IgD-negative memory B cell (primary cell): Measurements from ENCODE around the gene SREK1IP1. TPM values are rescaled to one million over a fixed set of nuclear protein-coding genes. Genes with fewer than 3 reads are reported as not detected.
A peak's percentile ranks its signal among the peaks of the same experiment; 100 is the strongest.
"Not testable (repeated sequence)": the region's sequence is repeated elsewhere in the genome, so short reads cannot be mapped to it uniquely, and the experiment has no call there.

Experiments used
- H3K27ac Mint-ChIP-seq, 3 donors: one replicate each; pipeline ENCODE4 v1.8.0; 2020 to 2022; ENCODE audit warnings: mild to moderate bottlenecking in 3 of 3, mixed read lengths in 3 of 3, moderate library complexity in 1 of 3
- H3K27me3 Mint-ChIP-seq: one replicate; pipeline ENCODE4 v1.8.0; 2021; ENCODE audit warnings: mixed read lengths
- H3K36me3 Mint-ChIP-seq: one replicate; pipeline ENCODE4 v1.8.0; 2020; ENCODE audit warnings: mild to moderate bottlenecking, mixed read lengths
- H3K4me1 Mint-ChIP-seq, 3 donors: one replicate each; pipeline ENCODE4 v1.8.0; 2020 to 2022; ENCODE audit warnings: mixed read lengths in 3 of 3, mild to moderate bottlenecking in 1 of 3
- H3K4me3 Mint-ChIP-seq, 4 donors: one replicate each; pipeline ENCODE4 v1.8.0; 2020 to 2022; ENCODE audit warnings: mild to moderate bottlenecking in 4 of 4, mixed read lengths in 4 of 4, moderate library complexity in 3 of 4
- H3K9me3 Mint-ChIP-seq, 3 donors: one replicate each; pipeline ENCODE4 v1.8.0; 2020 to 2021; ENCODE audit warnings: mixed read lengths in 3 of 3, mild to moderate bottlenecking in 1 of 3
- polyA plus RNA-seq: library from polyadenylated mRNA; unstranded; fragments of 300-500 nt; fragmentation: Illumina TruSeq; gene quantifications from one replicate; pipeline ENCODE4 v1.2.3, GENCODE V29; 2021

The SREK1IP1 gene
- polyA plus RNA-seq, 1 donor from 2014 or later, result 23.4 TPM

DNA sequence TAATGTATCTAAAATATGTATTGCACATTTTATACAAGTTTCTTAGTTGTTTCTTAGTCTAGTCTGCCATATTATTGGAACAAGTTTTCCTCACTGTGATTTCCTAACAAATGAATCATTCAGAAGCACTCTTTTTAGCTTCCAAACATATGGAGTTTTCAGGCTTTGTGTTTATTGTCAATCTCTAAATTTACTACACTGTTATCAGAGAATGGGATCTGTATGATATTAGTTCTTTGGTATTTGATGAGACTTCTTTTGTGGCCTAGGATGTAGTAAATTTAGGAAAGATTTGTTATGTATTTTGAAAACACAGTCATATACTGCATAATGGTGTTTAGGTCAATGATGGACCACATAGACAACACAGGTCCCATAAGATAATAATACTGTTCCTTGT lies 25.7 kb downstream of the SREK1IP1 start:
- H3K27me3 Mint-ChIP-seq, result no peaks in the 10 kb centered on the region
- H3K4me1 Mint-ChIP-seq, result peaks cover 0 to 1% (median 0%) of the 10 kb centered on the region in 3 donors
- H3K27ac Mint-ChIP-seq, result no peak overlapping the region
- peaks cover 5% of the 10 kb centered on the region for H3K36me3 Mint-ChIP-seq
- H3K4me3 Mint-ChIP-seq, result no peak overlapping the region
- H3K9me3 Mint-ChIP-seq, result no peaks in the 10 kb centered on the region

GRCh38 chr5:64742411-64742810 lies 26.1 kb downstream of the SREK1IP1 start:
- peaks cover 4% of the 10 kb centered on the region for H3K36me3 Mint-ChIP-seq
- H3K27ac Mint-ChIP-seq, result no peak overlapping the region
- H3K27me3 Mint-ChIP-seq, result no peaks in the 10 kb centered on the region
- peaks cover 0 to 1% (median 0%) of the 10 kb centered on the region in 3 donors for H3K4me1 Mint-ChIP-seq
- H3K4me3 Mint-ChIP-seq, result no peak overlapping the region
- H3K9me3 Mint-ChIP-seq, result no peaks in the 10 kb centered on the region

DNA sequence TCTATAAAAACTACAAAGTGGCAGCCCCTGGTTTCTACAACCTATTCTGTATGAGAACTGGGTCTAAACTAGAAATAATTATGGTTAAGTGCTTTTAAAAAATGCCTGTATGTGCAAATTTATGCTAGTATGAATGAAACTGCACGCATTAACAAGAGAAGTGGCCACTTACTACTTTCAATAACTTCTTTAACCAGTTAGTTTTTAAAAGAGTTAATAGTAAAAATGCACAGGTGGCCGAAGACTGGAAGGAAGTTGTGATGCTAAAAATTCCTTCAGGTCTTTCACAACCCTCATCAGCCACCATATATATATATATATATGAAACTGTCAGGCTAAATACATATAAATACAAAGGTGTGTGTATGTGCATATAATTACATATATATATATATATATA lies 41.3 kb downstream of the SREK1IP1 start:
- Mint-ChIP-seq H3K27me3 (no peaks in the 10 kb centered on the region), H3K9me3 (no peaks in the 10 kb centered on the region), H3K4me1 (peaks cover 0 to 4% (median 0%) of the 10 kb centered on the region in 3 donors), H3K27ac (no peak overlapping the region), H3K4me3 (no peak overlapping the region), H3K36me3 (peaks cover 27% of the 10 kb centered on the region)

DNA sequence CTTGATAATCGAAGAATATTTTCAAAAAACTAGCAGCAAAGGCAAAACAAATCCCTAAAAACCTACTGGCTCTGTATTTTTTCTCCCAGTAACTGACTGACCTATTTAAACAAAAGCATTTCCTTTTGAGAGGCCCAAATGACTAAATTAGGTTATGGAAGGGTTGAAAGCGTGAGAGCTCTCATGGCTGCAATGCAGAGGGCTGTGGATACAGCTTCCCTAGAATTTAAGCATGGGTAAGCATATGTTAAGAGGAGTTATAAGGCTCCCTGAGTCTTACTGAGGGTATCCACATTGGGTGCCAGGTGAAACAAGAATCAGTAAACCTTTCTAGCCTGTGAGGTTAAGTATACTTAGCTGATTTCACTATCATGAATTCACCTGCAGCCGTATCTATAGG lies 45.9 kb downstream of the SREK1IP1 start:
- no peaks in the 10 kb centered on the region for H3K27me3 Mint-ChIP-seq
- H3K9me3 Mint-ChIP-seq, result no peaks in the 10 kb centered on the region
- no peaks in the 10 kb centered on the region for H3K4me1 Mint-ChIP-seq
- H3K36me3 Mint-ChIP-seq, result peaks cover 20% of the 10 kb centered on the region
- H3K4me3 Mint-ChIP-seq, result no peak overlapping the region
- H3K27ac Mint-ChIP-seq, result no peak overlapping the region

DNA sequence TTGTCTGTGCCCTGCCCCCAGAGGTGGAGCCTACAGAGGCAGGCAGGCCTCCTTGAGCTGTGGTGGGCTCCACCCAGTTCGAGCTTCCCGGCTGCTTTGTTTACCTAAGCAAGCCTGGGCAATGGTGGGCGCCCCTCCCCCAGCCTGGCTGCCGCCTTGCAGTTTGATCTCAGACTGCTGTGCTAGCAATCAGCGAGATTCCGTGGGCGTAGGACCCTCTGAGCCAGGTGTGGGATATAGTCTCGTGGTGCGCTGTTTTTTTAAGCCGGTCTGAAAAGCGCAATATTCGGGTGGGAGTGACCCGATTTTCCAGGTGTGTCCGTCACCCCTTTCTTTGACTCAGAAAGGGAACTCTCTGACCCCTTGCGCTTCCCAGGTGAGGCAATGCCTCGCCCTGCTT lies 54.0 kb downstream of the SREK1IP1 start:
- H3K27me3 Mint-ChIP-seq, H3K4me3 Mint-ChIP-seq, H3K27ac Mint-ChIP-seq: not testable (repeated sequence)

GRCh38 chr5:64707191-64707590 lies 61.3 kb downstream of the SREK1IP1 start:
- no peak overlapping the region for H3K27ac Mint-ChIP-seq
- H3K4me1 Mint-ChIP-seq, result no peaks in the 10 kb centered on the region
- peaks cover 5% of the 10 kb centered on the region for H3K27me3 Mint-ChIP-seq
- H3K9me3 Mint-ChIP-seq, result peaks cover 0 to 5% (median 2%) of the 10 kb centered on the region in 3 donors
- H3K4me3 Mint-ChIP-seq, result no peak overlapping the region
- H3K36me3 Mint-ChIP-seq, result no peaks in the 10 kb centered on the region

More for the DNA sequence above, 54.0 kb downstream of the SREK1IP1 start:
- not testable (repeated sequence) for H3K4me1 Mint-ChIP-seq, H3K9me3 Mint-ChIP-seq, H3K36me3 Mint-ChIP-seq

DNA sequence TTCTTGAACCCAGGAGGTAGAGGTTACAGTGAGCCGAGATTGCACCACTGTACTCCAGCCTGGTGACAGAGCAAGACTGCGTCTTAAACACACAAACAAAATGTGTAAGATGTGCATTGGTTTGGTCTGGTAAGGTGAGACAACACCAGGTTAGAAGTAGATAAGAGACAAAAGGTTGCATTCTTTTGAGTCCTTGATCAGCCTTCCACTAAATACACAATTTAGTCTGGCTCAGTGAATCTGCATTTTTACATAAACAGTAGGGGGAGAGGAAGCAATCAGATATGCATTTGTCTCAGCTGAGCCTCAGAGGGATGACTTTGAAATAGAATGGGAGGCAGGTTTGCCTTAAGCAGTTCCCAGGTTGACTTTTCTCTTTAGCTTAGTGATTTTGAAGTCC lies 62.4 kb downstream of the SREK1IP1 start:
- not testable (repeated sequence) for H3K9me3 Mint-ChIP-seq, H3K36me3 Mint-ChIP-seq, H3K27ac Mint-ChIP-seq, H3K4me3 Mint-ChIP-seq, H3K4me1 Mint-ChIP-seq, H3K27me3 Mint-ChIP-seq

GRCh38 chr5:64700765-64701164 lies 67.7 kb downstream of the SREK1IP1 start:
- H3K4me1 Mint-ChIP-seq, result no peaks in the 10 kb centered on the region

GRCh38 chr5:64696414-64696813 lies 72.1 kb downstream of the SREK1IP1 start:
- H3K36me3 Mint-ChIP-seq, H3K27me3 Mint-ChIP-seq, H3K27ac Mint-ChIP-seq, H3K4me3 Mint-ChIP-seq, H3K4me1 Mint-ChIP-seq: not testable (repeated sequence)
- H3K9me3 Mint-ChIP-seq, result peaks cover 2 to 17% (median 6%) of the 10 kb centered on the region in 3 donors

More at GRCh38 chr5:64700765-64701164, 67.7 kb downstream of the SREK1IP1 start:
- Mint-ChIP-seq H3K9me3 (peaks cover 2 to 14% (median 6%) of the 10 kb centered on the region in 3 donors), H3K27ac (no peak overlapping the region), H3K4me3 (no peak overlapping the region), H3K27me3 (peaks cover 7% of the 10 kb centered on the region), H3K36me3 (no peaks in the 10 kb centered on the region)

DNA sequence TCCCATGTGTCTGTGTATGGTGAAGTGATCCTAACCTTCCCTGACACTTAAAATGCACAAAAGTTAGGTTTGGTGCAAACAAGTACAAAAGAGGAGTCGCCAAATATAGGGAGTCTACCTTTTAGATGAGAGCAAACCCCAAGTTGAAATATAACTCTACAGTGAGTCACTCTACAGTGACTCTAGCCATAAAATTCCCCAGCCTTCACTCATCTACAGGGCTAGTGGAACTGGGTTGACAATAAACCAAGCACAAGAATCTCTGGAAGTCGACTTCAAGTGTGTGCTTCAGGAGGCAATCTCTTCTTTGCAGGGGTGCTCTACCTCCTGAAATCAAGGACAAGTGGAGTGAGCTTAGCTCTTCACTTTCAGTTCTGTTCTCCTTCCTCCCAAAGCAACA lies 74.9 kb downstream of the SREK1IP1 start:
- H3K4me3 Mint-ChIP-seq, result peak overlapping the region in 1 of 4 donors; percentile 37
- H3K9me3 Mint-ChIP-seq, result peaks cover 3 to 17% (median 6%) of the 10 kb centered on the region in 3 donors
- no peak overlapping the region for H3K27ac Mint-ChIP-seq
- peaks cover 0 to 4% (median 1%) of the 10 kb centered on the region in 3 donors for H3K4me1 Mint-ChIP-seq
- H3K36me3 Mint-ChIP-seq, result no peaks in the 10 kb centered on the region
- H3K27me3 Mint-ChIP-seq, result peaks cover 22% of the 10 kb centered on the region

DNA sequence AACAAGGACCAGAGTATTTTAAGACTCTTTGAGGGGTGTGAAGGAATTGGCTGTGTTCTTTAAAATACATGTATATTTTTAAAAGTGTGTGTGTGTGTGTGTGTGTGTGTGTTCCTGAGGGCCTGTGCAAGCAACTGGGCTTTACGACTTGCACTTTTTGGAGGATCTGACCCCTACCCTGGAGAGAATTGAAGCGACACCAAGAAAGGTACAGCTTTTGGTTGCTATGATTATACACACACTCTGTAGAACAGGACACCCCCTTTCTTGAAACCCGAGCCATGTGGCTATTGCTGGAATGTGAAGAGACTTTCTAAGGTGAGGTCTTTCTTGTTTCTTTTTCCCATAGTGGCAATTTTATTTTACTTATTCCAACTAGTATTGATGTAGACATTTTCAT lies 77.2 kb downstream of the SREK1IP1 start:
- peaks cover 24% of the 10 kb centered on the region for H3K27me3 Mint-ChIP-seq
- peaks cover 0 to 3% (median 1%) of the 10 kb centered on the region in 3 donors for H3K9me3 Mint-ChIP-seq
- no peak overlapping the region for H3K4me3 Mint-ChIP-seq

DNA sequence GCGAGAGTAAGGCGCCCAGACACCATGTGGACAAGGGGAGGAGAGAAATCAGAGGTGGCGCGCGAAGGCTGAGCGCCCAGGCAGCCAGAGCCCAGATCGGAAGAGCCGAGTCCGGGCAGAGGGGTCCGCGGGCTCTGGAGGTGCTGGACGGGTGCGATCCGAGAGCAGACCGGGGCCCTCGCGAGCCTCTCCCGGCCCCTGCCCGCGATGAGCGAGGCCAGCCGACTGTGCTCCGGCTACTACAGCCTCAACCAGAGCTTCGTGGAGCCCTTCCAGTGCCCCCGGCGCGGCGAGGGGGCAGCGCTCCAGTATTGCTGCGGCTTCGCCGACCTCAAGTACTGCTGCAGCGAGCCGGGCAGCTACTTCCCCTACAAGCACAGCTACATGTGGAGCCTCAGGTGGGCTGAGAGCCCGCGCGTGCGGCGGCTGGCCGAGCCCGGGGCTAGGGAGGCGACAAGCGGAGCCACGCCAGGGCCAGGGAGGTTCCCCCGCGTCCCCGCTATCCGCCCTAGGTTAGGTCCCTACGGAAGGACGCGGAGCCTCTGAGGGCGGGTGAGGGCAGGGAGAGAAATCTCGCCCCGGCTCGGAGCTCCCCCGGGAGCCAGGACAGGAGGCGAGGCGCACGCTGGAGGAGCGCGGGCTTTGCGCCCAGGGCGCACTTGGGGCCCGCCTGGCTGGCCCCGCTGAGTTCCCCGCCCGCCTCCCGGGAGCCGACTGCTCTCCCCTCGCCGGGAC lies 77.9 kb downstream of the SREK1IP1 start, which contains the start of gene SHISAL2B:
Gene SHISAL2B, plus strand, starts transcription at position 87 of the 735 bp plus-strand sequence. Its CDS starts 121 bp downstream, at position 208.
- Mint-ChIP-seq H3K9me3 (peaks cover 0 to 3% (median 1%) of the 10 kb centered on the region in 3 donors), H3K4me3 (peak within 1 kb of the TSS in 3 of 4 donors; percentile 8 to 83 (median 33)), H3K27ac (no peak within 1 kb of the TSS)

More for the DNA sequence above, 77.2 kb downstream of the SREK1IP1 start:
- no peak overlapping the region for H3K27ac Mint-ChIP-seq
- peaks cover 0 to 4% (median 1%) of the 10 kb centered on the region in 3 donors for H3K4me1 Mint-ChIP-seq
- H3K36me3 Mint-ChIP-seq, result no peaks in the 10 kb centered on the region

GRCh38 chr5:64690104-64690416 lies 78.4 kb downstream of the SREK1IP1 start:
- Mint-ChIP-seq H3K27me3 (peaks cover 23% of the 10 kb centered on the region), H3K36me3 (no peaks in the 10 kb centered on the region), H3K9me3 (peaks cover 0 to 3% (median 1%) of the 10 kb centered on the region in 3 donors), H3K27ac (no peak overlapping the region), H3K4me1 (peaks cover 0 to 4% (median 1%) of the 10 kb centered on the region in 3 donors), H3K4me3 (peak overlapping the region in 3 of 4 donors; percentile 8 to 83 (median 33))

More for the DNA sequence above, 77.9 kb downstream of the SREK1IP1 start, which contains the start of gene SHISAL2B:
- peaks cover 24% of the 10 kb centered on the region for H3K27me3 Mint-ChIP-seq
- H3K36me3 Mint-ChIP-seq, result no peaks in the 10 kb centered on the region
- H3K4me1 Mint-ChIP-seq, result peaks cover 0 to 4% (median 1%) of the 10 kb centered on the region in 3 donors

GRCh38 chr5:64688965-64689364 lies 79.5 kb downstream of the SREK1IP1 start:
- H3K27ac Mint-ChIP-seq, result no peak overlapping the region
- no peak overlapping the region for H3K4me3 Mint-ChIP-seq
- peaks cover 0 to 4% (median 1%) of the 10 kb centered on the region in 3 donors for H3K4me1 Mint-ChIP-seq
- H3K9me3 Mint-ChIP-seq, result peaks cover 0 to 3% (median 1%) of the 10 kb centered on the region in 3 donors
- no peaks in the 10 kb centered on the region for H3K36me3 Mint-ChIP-seq
- peaks cover 23% of the 10 kb centered on the region for H3K27me3 Mint-ChIP-seq

DNA sequence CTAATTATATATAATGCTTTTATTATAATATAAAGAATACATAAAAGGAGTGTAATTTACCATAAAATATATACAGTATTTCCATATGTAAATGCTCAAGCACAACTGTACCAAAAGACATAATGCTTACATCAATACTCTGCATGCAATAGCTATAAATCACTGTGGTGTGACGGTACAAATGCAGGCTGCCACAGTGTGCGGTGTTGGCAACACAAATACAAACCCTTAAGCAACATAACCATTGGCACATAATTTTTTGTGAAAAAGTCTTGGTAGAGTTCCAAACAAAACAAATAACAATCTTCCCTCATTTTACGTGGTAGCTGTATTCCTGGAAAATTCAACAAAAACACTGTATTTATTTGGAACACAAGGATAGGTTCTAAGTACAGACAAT lies 80.1 kb downstream of the SREK1IP1 start:
- no peak overlapping the region for H3K27ac Mint-ChIP-seq
- H3K9me3 Mint-ChIP-seq, result peaks cover 0 to 1% (median 0%) of the 10 kb centered on the region in 3 donors
- H3K27me3 Mint-ChIP-seq, result peaks cover 23% of the 10 kb centered on the region
- peaks cover 0 to 4% (median 1%) of the 10 kb centered on the region in 3 donors for H3K4me1 Mint-ChIP-seq
- no peak overlapping the region for H3K4me3 Mint-ChIP-seq
- H3K36me3 Mint-ChIP-seq, result no peaks in the 10 kb centered on the region

DNA sequence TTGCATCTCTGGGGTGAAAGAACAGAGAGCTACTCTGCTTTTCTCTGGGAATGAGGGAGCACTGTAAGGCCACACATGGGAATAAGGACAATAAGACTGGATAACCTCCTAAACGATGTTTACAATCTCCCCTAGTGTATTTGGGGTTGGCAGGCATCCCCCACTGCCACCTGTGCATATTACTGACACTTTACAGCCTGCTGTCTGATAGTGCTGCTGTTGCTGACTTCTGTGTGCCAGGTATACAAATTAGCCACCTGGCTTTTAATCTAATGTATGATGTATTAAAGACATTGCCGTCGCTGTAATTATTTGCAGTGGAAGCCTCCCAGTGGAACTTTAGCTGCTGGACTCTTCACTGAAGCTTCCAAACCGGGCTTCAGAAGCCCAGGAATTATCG lies 82.6 kb downstream of the SREK1IP1 start:
- H3K27ac Mint-ChIP-seq, result no peak overlapping the region
- peaks cover 0 to 1% (median 0%) of the 10 kb centered on the region in 3 donors for H3K9me3 Mint-ChIP-seq
- H3K36me3 Mint-ChIP-seq, result no peaks in the 10 kb centered on the region
- H3K4me1 Mint-ChIP-seq, result peaks cover 0 to 4% (median 1%) of the 10 kb centered on the region in 3 donors
- peaks cover 13% of the 10 kb centered on the region for H3K27me3 Mint-ChIP-seq
- no peak overlapping the region for H3K4me3 Mint-ChIP-seq
